Astrocyte of the cerebellum (primary cell): ENCODE results near the gene JAZF1.

Source experiments
- DNase-seq: peaks from one replicate; pipeline ENCODE4 v3.0.0-alpha.2; 2011; ENCODE audit warnings: low read depth
- H3K4me3 ChIP-seq: 2 replicates; pipeline ENCODE4 v1.5.1; 2011; ENCODE audit warnings: mild to moderate bottlenecking, low read depth, low read length, moderate library complexity
- in situ Hi-C: cut with HindIII; loops from 2 replicates; pipeline ENCODE4 v1.10.0; 2017; ENCODE audit warnings: low sequenced_read_pairs
- TF ChIP-seq, protein P1 (sequence below): IDR thresholded peaks from 2 replicates; pipeline ENCODE4 v1.5.1; 2012; ENCODE audit warnings: low read length, low read depth, moderate library complexity, mild to moderate bottlenecking; ENCODE audit errors: missing control alignments

JAZF1 gene

GRCh38 chr7:28013441-28013840, 167.2 kb downstream of the JAZF1 start:
- in situ Hi-C loops, result no loop called here
- TF ChIP-seq, protein P1, sequence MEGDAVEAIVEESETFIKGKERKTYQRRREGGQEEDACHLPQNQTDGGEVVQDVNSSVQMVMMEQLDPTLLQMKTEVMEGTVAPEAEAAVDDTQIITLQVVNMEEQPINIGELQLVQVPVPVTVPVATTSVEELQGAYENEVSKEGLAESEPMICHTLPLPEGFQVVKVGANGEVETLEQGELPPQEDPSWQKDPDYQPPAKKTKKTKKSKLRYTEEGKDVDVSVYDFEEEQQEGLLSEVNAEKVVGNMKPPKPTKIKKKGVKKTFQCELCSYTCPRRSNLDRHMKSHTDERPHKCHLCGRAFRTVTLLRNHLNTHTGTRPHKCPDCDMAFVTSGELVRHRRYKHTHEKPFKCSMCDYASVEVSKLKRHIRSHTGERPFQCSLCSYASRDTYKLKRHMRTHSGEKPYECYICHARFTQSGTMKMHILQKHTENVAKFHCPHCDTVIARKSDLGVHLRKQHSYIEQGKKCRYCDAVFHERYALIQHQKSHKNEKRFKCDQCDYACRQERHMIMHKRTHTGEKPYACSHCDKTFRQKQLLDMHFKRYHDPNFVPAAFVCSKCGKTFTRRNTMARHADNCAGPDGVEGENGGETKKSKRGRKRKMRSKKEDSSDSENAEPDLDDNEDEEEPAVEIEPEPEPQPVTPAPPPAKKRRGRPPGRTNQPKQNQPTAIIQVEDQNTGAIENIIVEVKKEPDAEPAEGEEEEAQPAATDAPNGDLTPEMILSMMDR, result no peak
- no peak for DNase-seq
- H3K4me3 ChIP-seq, result no peak overlapping the region

DNA sequence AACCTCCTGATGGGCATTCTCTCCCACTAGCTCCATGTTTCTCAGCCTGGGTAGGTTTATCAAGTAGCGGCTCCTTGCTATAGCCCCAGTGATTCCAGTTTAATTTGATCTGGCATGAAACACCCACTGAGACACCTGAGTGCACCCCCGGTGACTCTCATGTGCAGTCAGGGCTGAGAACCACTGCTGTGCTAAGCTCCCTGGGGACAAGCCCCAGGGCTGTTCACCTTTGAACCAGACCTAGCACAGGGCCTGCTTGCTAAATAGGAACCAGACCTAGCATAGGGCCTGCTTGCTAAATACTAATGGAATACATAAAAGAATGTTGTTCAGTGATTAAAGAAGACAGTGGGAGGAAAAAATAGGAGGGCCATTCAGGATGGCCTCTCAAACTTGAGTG, 167.6 kb downstream of the JAZF1 start:
- TF ChIP-seq, protein P1, result no peak
- in situ Hi-C loops, result no loop called here
- DNase-seq, result no peak
- H3K4me3 ChIP-seq, result no peak overlapping the region

DNA sequence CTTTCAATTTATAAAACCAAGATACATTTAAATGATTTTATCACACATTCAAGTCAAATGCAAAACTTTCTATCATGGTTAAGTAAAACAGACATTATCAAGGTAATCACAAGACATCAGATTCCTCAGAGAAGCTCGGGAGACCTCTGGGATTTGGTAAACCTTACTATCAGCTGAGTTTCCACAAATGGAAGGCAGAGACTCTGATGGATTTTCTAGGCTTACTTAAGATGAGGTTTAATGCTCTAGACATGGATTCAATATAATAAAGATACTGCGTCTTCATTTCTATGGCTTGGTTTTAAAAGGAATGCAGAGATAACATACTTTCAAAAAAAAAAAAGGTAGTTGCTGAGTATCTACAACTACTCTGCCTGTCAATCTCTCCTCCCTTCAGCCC, 171.7 kb downstream of the JAZF1 start:
- in situ Hi-C loops, result no loop called here
- DNase-seq, result no peak
- TF ChIP-seq, protein P1, result no peak
- H3K4me3 ChIP-seq, result no peak overlapping the region

GRCh38 chr7:28008171-28008570, 172.4 kb downstream of the JAZF1 start:
- H3K4me3 ChIP-seq, result no peak overlapping the region
- no peak for DNase-seq
- in situ Hi-C loops, result no loop called here
- TF ChIP-seq, protein P1, result no peak

DNA sequence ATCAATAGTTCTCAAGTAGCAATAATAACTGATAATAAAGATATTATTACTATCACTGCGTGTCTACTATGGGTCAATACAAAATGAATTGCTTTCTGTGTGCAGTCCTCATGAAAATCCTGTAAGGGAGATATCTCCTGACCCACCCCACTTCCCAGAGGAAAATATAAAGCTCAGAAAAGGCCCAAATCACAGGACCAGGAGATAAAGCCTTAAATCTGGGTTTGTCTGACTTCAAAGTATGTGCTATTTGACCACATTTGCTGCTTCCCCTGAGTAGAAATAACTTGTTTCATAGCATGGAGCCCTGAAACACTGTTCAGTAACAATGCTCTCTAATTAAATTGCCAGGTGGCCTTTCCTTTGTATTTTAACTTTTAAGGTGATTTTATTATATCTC, 174.1 kb downstream of the JAZF1 start:
- TF ChIP-seq, protein P1, result no peak
- in situ Hi-C loops, result no loop called here
- H3K4me3 ChIP-seq, result no peak overlapping the region
- no peak for DNase-seq

DNA sequence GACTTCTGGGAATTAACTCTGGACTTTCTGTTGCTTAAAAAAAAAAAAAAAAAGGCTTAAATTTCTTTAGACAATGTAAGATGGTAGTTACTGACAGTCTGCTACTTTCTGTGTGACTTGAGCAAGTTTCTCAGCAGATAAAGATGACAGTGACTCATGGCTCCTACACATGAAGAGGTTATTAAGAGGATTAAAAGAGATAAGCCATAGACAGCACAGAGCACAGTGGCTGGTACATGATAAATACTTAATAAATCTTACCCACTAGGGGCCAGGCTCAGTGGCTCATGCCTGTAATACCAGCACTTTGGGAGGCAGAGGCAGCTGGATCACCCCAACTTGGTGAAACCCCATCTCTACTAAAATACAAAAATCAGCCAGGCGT, 174.8 kb downstream of the JAZF1 start:
- H3K4me3 ChIP-seq, result no peak overlapping the region
- in situ Hi-C loops, result no loop called here
- DNase-seq, result no peak
- TF ChIP-seq, protein P1, result no peak
